Measurements from ENCODE around the gene RCVRN. TPM values are rescaled to one million over a fixed set of nuclear protein-coding genes. Genes with fewer than 3 reads are reported as not detected.

The RCVRN gene
- total and polyA plus RNA-seq, 12 donors = 0.13 to 0.91 (median 0.47) TPM; not detected in 8

GRCh38 chr17:9854255-9854654 is 50.8 kb downstream of the RCVRN start:
- intact Hi-C loops (cut with DNase I) = no loop called here
- 71 to 79% (median 75%) methylated on average over 5 of the region's 5 CpGs for WGBS, 4 donors
- TF ChIP-seq CTCF (IDR thresholded peaks at IDR 0.05) (no peak), POLR2A (IDR thresholded peaks at IDR 0.05) (no peak)

GRCh38 chr17:9850151-9850550 is 54.9 kb downstream of the RCVRN start:
- no peak overlapping the region for H3K4me3 ChIP-seq
- 81 to 90% (median 87%) methylated on average over 5 of the region's 5 CpGs for WGBS, 4 donors
- H3K9me3 ChIP-seq (replicated peaks in 1 of 3) = no peaks in the 10 kb centered on the region
- H3K27me3 ChIP-seq = no peaks in the 10 kb centered on the region
- DNase-seq = no peak
- H3K36me3 ChIP-seq (replicated peaks in 1 of 2) = no peaks in the 10 kb centered on the region
- no peak overlapping the region for H3K27ac ChIP-seq
- no peaks in the 10 kb centered on the region for H3K4me1 ChIP-seq (replicated peaks in 1 of 2)
- intact Hi-C loops (cut with DNase I) = no loop called here
- TF ChIP-seq POLR2A (IDR thresholded peaks at IDR 0.05) = no peak

More at GRCh38 chr17:9854255-9854654, 50.8 kb downstream of the RCVRN start:
- no peak overlapping the region for H3K27ac ChIP-seq
- peaks cover 0 to 5% (median 0%) of the 10 kb centered on the region in 3 donors for H3K9me3 ChIP-seq (replicated peaks in 1 of 3)
- H3K36me3 ChIP-seq (replicated peaks in 1 of 2) = no peaks in the 10 kb centered on the region
- no peaks in the 10 kb centered on the region for H3K4me1 ChIP-seq (replicated peaks in 1 of 2)
- DNase-seq = no peak
- H3K4me3 ChIP-seq = no peak overlapping the region
- no peaks in the 10 kb centered on the region for H3K27me3 ChIP-seq

Other genes with a start within 250 kb of the RCVRN start
- not detected for gene DHRS7C, start 113.7 kb downstream of the RCVRN start, total RNA-seq
- gene DHRS7C, start 113.7 kb downstream of the RCVRN start, polyA plus RNA-seq = not detected
- not detected for gene GSG1L2, start 83.2 kb downstream of the RCVRN start, total RNA-seq
- gene GSG1L2, start 83.2 kb downstream of the RCVRN start, polyA plus RNA-seq = not detected
- 1 to 10 TPM in 1 of 9 donors, under 1 TPM in 7, not detected in 1; 0.07 to 1.2 (median 0.38) TPM for gene GLP2R, start 79.3 kb downstream of the RCVRN start, total RNA-seq
- gene GLP2R, start 79.3 kb downstream of the RCVRN start, polyA plus RNA-seq = under 1 TPM; 0.24 to 0.40 (median 0.24) TPM

Measured in adrenal gland (tissue), 12 donors.